HG02678 (cell line): Measurements from ENCODE around the gene NRIP2.

Source experiments
- ATAC-seq: cut with Tn5 transposase; IDR thresholded peaks from one replicate; pipeline ENCODE4 v1.9.1; 2021; ENCODE audit warnings: mild to moderate bottlenecking, moderate library complexity; ENCODE audit not compliant: unreplicated experiment

The NRIP2 gene

GRCh38 chr12:2845280-2845679, 10.4 kb upstream of the NRIP2 start:
- no peak for ATAC-seq

GRCh38 chr12:2844786-2845185, 10.0 kb upstream of the NRIP2 start:
- no peak for ATAC-seq

- no peak for ATAC-seq
Measured at GRCh38 chr12:2842948-2843347, 8.1 kb upstream of the NRIP2 start.

- no peak for ATAC-seq
Measured at GRCh38 chr12:2841056-2841650, 6.3 kb upstream of the NRIP2 start.

- ATAC-seq: no peak
Measured at GRCh38 chr12:2836574-2836973, 1.7 kb upstream of the NRIP2 start.

- no peak for ATAC-seq
Measured at GRCh38 chr12:2835691-2836403, 1.0 kb upstream of the NRIP2 start.

GRCh38 chr12:2833810-2834209, 1.0 kb downstream of the NRIP2 start:
- ATAC-seq: no peak

- no peak for ATAC-seq
Measured at GRCh38 chr12:2833327-2833726, 1.5 kb downstream of the NRIP2 start.

- no peak for ATAC-seq
Measured at GRCh38 chr12:2832550-2833127, 2.2 kb downstream of the NRIP2 start.

- no peak for ATAC-seq
Measured at GRCh38 chr12:2829275-2829674, 5.6 kb downstream of the NRIP2 start.

- no peak for ATAC-seq
Measured at GRCh38 chr12:2826721-2827515, 7.9 kb downstream of the NRIP2 start.

GRCh38 chr12:2826036-2826435, 8.8 kb downstream of the NRIP2 start:
- ATAC-seq: no peak

GRCh38 chr12:2825132-2825531, 9.7 kb downstream of the NRIP2 start:
- no peak for ATAC-seq

- ATAC-seq: no peak
Measured at GRCh38 chr12:2824541-2824940, 10.3 kb downstream of the NRIP2 start.

- no peak for ATAC-seq
Measured at GRCh38 chr12:2823483-2823882, 11.4 kb downstream of the NRIP2 start.

- no peak for ATAC-seq
Measured at GRCh38 chr12:2820432-2820831, 14.4 kb downstream of the NRIP2 start.

GRCh38 chr12:2819810-2820209, 15.0 kb downstream of the NRIP2 start:
- ATAC-seq: no peak

- ATAC-seq: peak; percentile 29
Measured at GRCh38 chr12:2813214-2814185, 21.3 kb downstream of the NRIP2 start.

- peak; percentile 94 for ATAC-seq
Measured at GRCh38 chr12:2812290-2813213, 22.3 kb downstream of the NRIP2 start, which contains the start of gene ITFG2. Gene ITFG2 (plus strand): TSS chr12:2812668. CDS start chr12:2812761, 93 bp downstream.
